Liver (tissue), 9 donors: ENCODE data around the gene AQP5. TPM values are rescaled to one million over a fixed set of nuclear protein-coding genes. Genes with fewer than 3 reads are reported as not detected.

Source experiments
- DNase-seq: peaks from one replicate; pipeline ENCODE4 v3.0.0-alpha.2; 2017; ENCODE audit warnings: low spot score
- H3K27ac ChIP-seq, 2 donors: one replicate each; pipeline ENCODE4 v1.7.0; 2013; ENCODE audit warnings: inconsistent platforms in 2 of 2, low read length in 2 of 2, control low read depth in 1 of 2, low read depth in 1 of 2, mild to moderate bottlenecking in 1 of 2
- H3K27me3 ChIP-seq, 4 donors: one replicate each; pipeline versions ENCODE4 v1.6.1 to v1.7.0; 2013; ENCODE audit warnings: low read length in 3 of 4, inconsistent platforms in 1 of 4, mild to moderate bottlenecking in 1 of 4, moderate library complexity in 1 of 4; ENCODE audit not compliant: control insufficient read depth in 4 of 4, insufficient read depth in 4 of 4
- H3K36me3 ChIP-seq, 4 donors: one replicate each; pipeline versions ENCODE4 v1.6.1 to v1.7.0; 2013; ENCODE audit warnings: low read length in 3 of 4, mild to moderate bottlenecking in 3 of 4, low read depth in 1 of 4, moderate library complexity in 1 of 4; ENCODE audit not compliant: control insufficient read depth in 4 of 4, insufficient read depth in 3 of 4
- H3K4me1 ChIP-seq, 4 donors: one replicate each; pipeline versions ENCODE4 v1.6.1 to v1.7.0; 2013; ENCODE audit warnings: low read length in 3 of 4, mild to moderate bottlenecking in 3 of 4, moderate library complexity in 1 of 4; ENCODE audit not compliant: control insufficient read depth in 4 of 4, insufficient read depth in 4 of 4
- H3K4me3 ChIP-seq, 3 donors: one replicate each; pipeline versions ENCODE4 v1.6.1 to v1.7.0; 2013; ENCODE audit warnings: low read length in 3 of 3, control low read depth in 1 of 3, low read depth in 1 of 3, mild to moderate bottlenecking in 1 of 3
- H3K9ac ChIP-seq, 2 donors: one replicate each; pipeline ENCODE4 v1.7.0; 2013; ENCODE audit warnings: low read length in 2 of 2, mild to moderate bottlenecking in 2 of 2, moderate library complexity in 2 of 2, control low read depth in 1 of 2, low read depth in 1 of 2
- H3K9me3 ChIP-seq, 4 donors: one replicate each; pipeline versions ENCODE4 v1.6.1 to v1.7.0; 2013; ENCODE audit warnings: low read length in 3 of 4; ENCODE audit not compliant: control insufficient read depth in 4 of 4
- CTCF ChIP-seq: fragments of 150-350 bp; IDR thresholded peaks from 2 replicates; pipeline ENCODE4 v1.5.1; 2017; ENCODE audit warnings: improper control_type of control experiment, low read depth, low read length; ENCODE audit not compliant: missing input control
- FOXA2 ChIP-seq: IDR thresholded peaks from 2 replicates; pipeline ENCODE4 v1.6.1; 2016; ENCODE audit warnings: antibody characterized with exemption
- GABPA ChIP-seq, 2 donors: IDR thresholded peaks in 1 of 2; conservative IDR thresholded peaks in 1 of 2; 2 replicates each; pipeline ENCODE4 v1.6.1; 2016; ENCODE audit warnings: antibody characterized with exemption in 2 of 2, mild to moderate bottlenecking in 1 of 2, moderate library complexity in 1 of 2
- HNF4A ChIP-seq, 2 donors: conservative IDR thresholded peaks; 2 replicates each; pipeline ENCODE4 v1.6.1; 2016; ENCODE audit warnings: antibody characterized with exemption in 2 of 2, mild to moderate bottlenecking in 2 of 2
- HNF4G ChIP-seq: IDR thresholded peaks from 2 replicates; pipeline ENCODE4 v1.6.1; 2016; ENCODE audit warnings: antibody characterized with exemption
- JUND ChIP-seq, 2 donors: IDR thresholded peaks; 2 replicates each; pipeline ENCODE4 v1.6.1; 2016; ENCODE audit warnings: antibody characterized with exemption in 2 of 2
- NR2F2 ChIP-seq: IDR thresholded peaks from 2 replicates; pipeline ENCODE4 v1.6.1; 2016; ENCODE audit warnings: antibody characterized with exemption
- RAD21 ChIP-seq, 2 donors: IDR thresholded peaks; 2 replicates each; pipeline ENCODE4 v1.6.1; 2016; ENCODE audit warnings: antibody characterized with exemption in 2 of 2, mild to moderate bottlenecking in 2 of 2
- REST ChIP-seq: IDR thresholded peaks from 2 replicates; pipeline ENCODE4 v1.6.1; 2016; ENCODE audit warnings: antibody characterized with exemption, mild to moderate bottlenecking
- RXRA ChIP-seq, 2 donors: IDR thresholded peaks; 2 replicates each; pipeline ENCODE4 v1.6.1; 2017 to 2018; ENCODE audit warnings: antibody characterized with exemption in 2 of 2, mild to moderate bottlenecking in 1 of 2
- SP1 ChIP-seq: IDR thresholded peaks from 2 replicates; pipeline ENCODE4 v1.6.1; 2018; ENCODE audit warnings: antibody characterized with exemption, mild to moderate bottlenecking
- TAF1 ChIP-seq: conservative IDR thresholded peaks from 2 replicates; pipeline ENCODE4 v1.6.1; 2016; ENCODE audit warnings: antibody characterized with exemption, mild to moderate bottlenecking
- YY1 ChIP-seq: IDR thresholded peaks from 2 replicates; pipeline ENCODE4 v1.6.1; 2016; ENCODE audit warnings: antibody characterized with exemption, mild to moderate bottlenecking
- WGBS: extraction: QIAGEN DNeasy Blood & Tissue Kit; methylation state at CpG from one replicate; pipeline ENCODE4 v1.1.7; 2013; 5-methylcytosine and 5-hydroxymethylcytosine counted together
- polyA plus RNA-seq, 2 donors: library from polyadenylated mRNA; stranded (reverse) in 1 of 2; unstranded in 1 of 2; fragments of 200-250 nt in 1 of 2; fragments of >200 nt in 1 of 2; fragmentation: Nextera tagmentation in 1 of 2; extraction: Ambion mirVana in 1 of 2; gene quantifications; one replicate each; pipeline versions ENCODE4 v1.2.1 to v1.2.3, GENCODE V29; 2013 to 2015
- total RNA-seq, 2 donors: library from RNA; depleted of rRNA; stranded (reverse); fragments of >200 nt; gene quantifications; one replicate each; pipeline ENCODE4 v1.2.3, GENCODE V29; 2014
- TF ChIP-seq, protein P1 (sequence below): IDR thresholded peaks from 2 replicates; pipeline ENCODE4 v1.6.1; 2016; ENCODE audit warnings: antibody characterized with exemption
- donor health status: healthy.
- donor health status: healthy.
- donor health status: healthy.
- donor health status: healthy.
- donor health status: healthy.

The AQP5 gene
- total and polyA plus RNA-seq, 4 donors = not detected

DNA sequence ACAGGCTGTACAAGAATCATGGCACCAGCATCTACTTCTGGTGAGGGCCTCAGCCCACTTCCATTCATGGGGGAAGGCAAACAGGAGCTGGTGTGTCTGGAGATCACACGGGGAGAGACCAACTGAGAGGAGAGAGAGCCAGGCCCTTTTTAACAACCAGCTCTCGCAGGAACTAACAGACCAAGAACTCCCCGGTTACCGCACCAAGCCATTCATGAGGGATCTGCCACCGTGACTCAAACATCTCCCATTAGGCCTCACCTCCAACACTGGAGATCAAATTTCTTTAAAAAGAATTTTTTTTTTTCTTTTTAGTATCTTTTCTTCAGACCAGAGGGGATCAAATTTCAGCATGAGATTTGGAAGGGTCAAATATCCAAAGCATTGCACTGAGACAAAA, 27.9 kb upstream of the AQP5 start:
- Histone ChIP-seq H3K9me3 (no peaks in the 10 kb centered on the region), H3K4me3 (no peak overlapping the region), H3K27ac (no peak overlapping the region), H3K36me3 (no peaks in the 10 kb centered on the region), H3K4me1 (no peaks in the 10 kb centered on the region), H3K27me3 (no peaks in the 10 kb centered on the region), H3K9ac (no peak overlapping the region)
- WGBS = 91% methylated on average over 5 of the region's 5 CpGs
- TF ChIP-seq NR2F2 (no peak), CTCF (no peak), REST (no peak), RAD21 (IDR thresholded peaks at IDR 0.05) (no peak), GABPA (IDR thresholded peaks at IDR 0.05 in 1 of 2, conservative IDR thresholded peaks at IDR 0.05 in 1 of 2) (no peak), SP1 (no peak), HNF4G (no peak), HNF4A (conservative IDR thresholded peaks at IDR 0.05) (no peak)
- TF ChIP-seq, protein P1, sequence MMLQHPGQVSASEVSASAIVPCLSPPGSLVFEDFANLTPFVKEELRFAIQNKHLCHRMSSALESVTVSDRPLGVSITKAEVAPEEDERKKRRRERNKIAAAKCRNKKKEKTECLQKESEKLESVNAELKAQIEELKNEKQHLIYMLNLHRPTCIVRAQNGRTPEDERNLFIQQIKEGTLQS = no peak
- DNase-seq = no peak

- Histone ChIP-seq H3K27ac (no peak overlapping the region), H3K4me1 (no peaks in the 10 kb centered on the region), H3K9ac (no peak overlapping the region), H3K9me3 (no peaks in the 10 kb centered on the region), H3K27me3 (no peaks in the 10 kb centered on the region), H3K4me3 (no peak overlapping the region), H3K36me3 (no peaks in the 10 kb centered on the region)
- 95% methylated on average over 3 of the region's 3 CpGs for WGBS
- DNase-seq = no peak
- TF ChIP-seq HNF4G = no peak
- TF ChIP-seq JUND (IDR thresholded peaks at IDR 0.05) = no peak
- TF ChIP-seq SP1 = no peak
- no peak for TF ChIP-seq FOXA2
- no peak for TF ChIP-seq TAF1
- no peak for TF ChIP-seq CTCF
- TF ChIP-seq RXRA (IDR thresholded peaks at IDR 0.05) = no peak
- TF ChIP-seq HNF4A (conservative IDR thresholded peaks at IDR 0.05) = no peak
- no peak for TF ChIP-seq RAD21 (IDR thresholded peaks at IDR 0.05)
- TF ChIP-seq REST = no peak
- TF ChIP-seq YY1 = no peak
- no peak for TF ChIP-seq GABPA (IDR thresholded peaks at IDR 0.05 in 1 of 2, conservative IDR thresholded peaks at IDR 0.05 in 1 of 2)
Measured at GRCh38 chr12:49934505-49934904, 27.2 kb upstream of the AQP5 start.
